Upper lobe of right lung (tissue), 1 donor: Measurements from ENCODE around the gene SLC37A4. TPM values are rescaled to one million over a fixed set of nuclear protein-coding genes. Genes with fewer than 3 reads are reported as not detected.
A peak's percentile ranks its signal among the peaks of the same experiment; 100 is the strongest.

Experiments used
- ATAC-seq: fragments of 200-7000 bp; cut with Tn5 transposase; one replicate; pipeline ENCODE4 v1.9.1; 2020; ENCODE audit warnings: mild to moderate bottlenecking, moderate library complexity
- DNase-seq: peaks from one replicate; pipeline ENCODE4 v3.0.0-alpha.2; 2020
- H3K27ac ChIP-seq: fragments of 200-600 bp; one replicate; pipeline ENCODE4 v1.8.0; 2022
- H3K27me3 ChIP-seq: fragments of 200-600 bp; one replicate; pipeline ENCODE4 v1.8.0; 2022; ENCODE audit warnings: mild to moderate bottlenecking
- H3K36me3 ChIP-seq: fragments of 200-600 bp; one replicate; pipeline ENCODE4 v1.8.0; 2022
- H3K4me1 ChIP-seq: fragments of 200-600 bp; one replicate; pipeline ENCODE4 v1.8.0; 2022
- H3K4me3 ChIP-seq: fragments of 200-600 bp; one replicate; pipeline ENCODE4 v1.8.0; 2022; ENCODE audit warnings: mild to moderate bottlenecking
- H3K9me3 ChIP-seq: fragments of 200-600 bp; one replicate; pipeline ENCODE4 v1.8.0; 2022
- intact Hi-C: fragments of 100-400 bp; cut with DNase I; formaldehyde crosslinking; loops from one replicate; pipeline ENCODE4 v1.11.0; 2022
- total RNA-seq: library from RNA; stranded (reverse); fragmentation: NEBNext Ultra II Directional; extraction: Animal tissue kit (Norgen Biotek cat#: 25700); gene quantifications from one replicate; pipeline ENCODE4 v1.2.1, GENCODE V29; 2021
- TF ChIP-seq, protein P1 (sequence below): fragments of 200-600 bp; IDR thresholded peaks from one replicate; pipeline ENCODE4 v1.8.0; 2022; ENCODE audit warnings: antibody characterized with exemption
- donor health status: DM: no; HTN: yes; CAD: no; lungs with severe emphysema.

The SLC37A4 gene
- total RNA-seq, 1 donor from 2014 or later = 19.3 TPM

DNA sequence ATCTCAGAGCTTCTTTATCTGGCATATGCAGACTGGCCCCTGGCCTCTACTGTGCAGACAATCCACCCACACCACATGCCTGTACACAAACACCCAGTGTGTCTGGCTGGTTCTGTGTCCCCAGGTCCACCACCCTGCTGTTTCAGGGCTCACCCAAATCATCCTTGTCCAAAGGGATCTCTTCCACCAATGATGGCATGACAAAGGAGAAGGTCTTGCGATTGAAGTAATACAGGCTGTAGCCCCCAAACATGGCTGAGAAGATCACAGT is 1.7 kb downstream of the SLC37A4 start:
- Histone ChIP-seq H3K36me3 (peaks cover 20% of the 10 kb centered on the region), H3K27ac (peak overlapping the region; percentile 69), H3K4me1 (peaks cover 27% of the 10 kb centered on the region), H3K27me3 (no peaks in the 10 kb centered on the region), H3K9me3 (no peaks in the 10 kb centered on the region), H3K4me3 (no peak overlapping the region)
- intact Hi-C loops = no loop called here
- TF ChIP-seq, protein P1, sequence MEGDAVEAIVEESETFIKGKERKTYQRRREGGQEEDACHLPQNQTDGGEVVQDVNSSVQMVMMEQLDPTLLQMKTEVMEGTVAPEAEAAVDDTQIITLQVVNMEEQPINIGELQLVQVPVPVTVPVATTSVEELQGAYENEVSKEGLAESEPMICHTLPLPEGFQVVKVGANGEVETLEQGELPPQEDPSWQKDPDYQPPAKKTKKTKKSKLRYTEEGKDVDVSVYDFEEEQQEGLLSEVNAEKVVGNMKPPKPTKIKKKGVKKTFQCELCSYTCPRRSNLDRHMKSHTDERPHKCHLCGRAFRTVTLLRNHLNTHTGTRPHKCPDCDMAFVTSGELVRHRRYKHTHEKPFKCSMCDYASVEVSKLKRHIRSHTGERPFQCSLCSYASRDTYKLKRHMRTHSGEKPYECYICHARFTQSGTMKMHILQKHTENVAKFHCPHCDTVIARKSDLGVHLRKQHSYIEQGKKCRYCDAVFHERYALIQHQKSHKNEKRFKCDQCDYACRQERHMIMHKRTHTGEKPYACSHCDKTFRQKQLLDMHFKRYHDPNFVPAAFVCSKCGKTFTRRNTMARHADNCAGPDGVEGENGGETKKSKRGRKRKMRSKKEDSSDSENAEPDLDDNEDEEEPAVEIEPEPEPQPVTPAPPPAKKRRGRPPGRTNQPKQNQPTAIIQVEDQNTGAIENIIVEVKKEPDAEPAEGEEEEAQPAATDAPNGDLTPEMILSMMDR = no peak
- no peak for DNase-seq
- no peak for ATAC-seq

DNA sequence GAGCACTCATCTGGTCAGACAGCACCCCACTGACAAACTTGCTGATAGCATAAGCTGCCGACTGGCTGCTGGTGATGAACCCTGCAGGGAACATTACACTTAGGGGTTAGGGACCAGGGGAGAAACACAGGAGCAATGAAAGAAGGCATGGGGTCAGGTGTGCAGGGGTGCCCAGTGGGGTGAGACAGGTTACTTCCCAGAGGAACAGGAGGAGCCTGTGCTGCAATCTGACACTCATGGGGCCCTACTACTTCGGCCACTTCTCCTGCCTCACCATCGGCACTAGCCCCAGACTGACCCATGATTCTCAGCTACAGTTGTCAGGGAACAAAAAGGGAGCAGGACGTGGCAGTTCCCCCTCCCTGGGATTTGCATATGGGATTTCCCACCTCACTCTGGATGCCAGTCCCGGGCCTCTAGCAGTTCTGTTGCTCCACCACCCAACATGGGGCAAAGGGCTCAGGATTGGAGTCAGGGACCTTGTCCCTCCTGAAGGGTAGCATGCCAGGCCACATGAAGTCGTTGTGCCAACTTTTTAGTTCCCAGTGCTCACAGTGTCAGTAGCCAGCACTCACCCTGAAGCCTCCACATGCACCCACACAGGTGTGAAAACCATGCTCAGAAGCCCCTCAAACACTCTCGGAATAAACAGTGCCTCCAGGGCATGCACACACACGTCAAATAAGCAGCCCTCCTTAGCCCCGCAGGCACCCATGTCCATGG is 2.2 kb downstream of the SLC37A4 start:
- H3K36me3 ChIP-seq = peaks cover 25% of the 10 kb centered on the region
- H3K4me1 ChIP-seq = peaks cover 32% of the 10 kb centered on the region
- ATAC-seq = no peak
- no peak for DNase-seq
- no peak overlapping the region for H3K4me3 ChIP-seq
- TF ChIP-seq, protein P1 = no peak
- H3K9me3 ChIP-seq = no peaks in the 10 kb centered on the region
- H3K27ac ChIP-seq = peak overlapping the region; percentile 69
- intact Hi-C loops = no loop called here
- H3K27me3 ChIP-seq = no peaks in the 10 kb centered on the region

DNA sequence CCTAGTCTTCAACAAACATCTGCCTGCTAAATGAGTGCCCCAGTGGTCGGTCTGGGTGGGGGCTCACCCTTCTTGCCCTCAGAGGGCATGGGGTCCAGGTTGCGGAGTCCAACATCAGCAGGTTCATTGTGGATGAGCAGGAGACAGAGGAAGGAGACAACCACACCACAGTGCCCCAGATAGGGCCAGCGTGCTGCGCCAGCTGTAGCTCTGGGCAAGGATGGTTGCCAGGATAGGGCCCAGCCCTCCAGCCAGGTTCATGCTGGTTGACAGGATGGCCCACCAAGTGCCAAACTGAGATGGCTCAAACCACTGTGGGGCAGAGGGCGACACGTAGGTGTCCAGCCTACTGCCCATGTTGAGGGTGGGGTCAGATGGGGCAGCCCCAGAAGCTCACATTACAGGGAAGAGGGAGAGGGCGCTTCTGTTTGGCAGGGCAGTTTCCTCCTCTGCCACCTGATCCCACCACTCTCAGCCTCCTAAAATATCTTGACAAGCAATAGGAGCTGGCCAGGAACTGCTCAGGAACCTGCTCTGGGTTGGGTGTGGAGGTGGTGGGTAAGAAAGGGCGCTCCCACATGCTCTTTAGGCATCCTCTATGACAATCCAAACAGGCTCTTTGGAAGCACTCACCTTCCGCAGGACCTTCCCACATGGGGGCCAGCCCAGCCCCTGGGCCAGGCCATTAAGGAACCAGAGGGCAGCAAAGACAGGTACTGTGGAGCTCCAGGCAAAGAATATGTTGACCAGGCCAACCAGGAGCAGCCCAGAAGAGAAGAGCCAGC is 2.9 kb downstream of the SLC37A4 start:
- DNase-seq (no peak), ATAC-seq (no peak)
- Histone ChIP-seq H3K4me1 (peaks cover 38% of the 10 kb centered on the region), H3K27me3 (no peaks in the 10 kb centered on the region), H3K9me3 (no peaks in the 10 kb centered on the region), H3K4me3 (no peak overlapping the region), H3K36me3 (peaks cover 33% of the 10 kb centered on the region), H3K27ac (no peak overlapping the region)
- intact Hi-C loops = no loop called here
- TF ChIP-seq, protein P1 = no peak

DNA sequence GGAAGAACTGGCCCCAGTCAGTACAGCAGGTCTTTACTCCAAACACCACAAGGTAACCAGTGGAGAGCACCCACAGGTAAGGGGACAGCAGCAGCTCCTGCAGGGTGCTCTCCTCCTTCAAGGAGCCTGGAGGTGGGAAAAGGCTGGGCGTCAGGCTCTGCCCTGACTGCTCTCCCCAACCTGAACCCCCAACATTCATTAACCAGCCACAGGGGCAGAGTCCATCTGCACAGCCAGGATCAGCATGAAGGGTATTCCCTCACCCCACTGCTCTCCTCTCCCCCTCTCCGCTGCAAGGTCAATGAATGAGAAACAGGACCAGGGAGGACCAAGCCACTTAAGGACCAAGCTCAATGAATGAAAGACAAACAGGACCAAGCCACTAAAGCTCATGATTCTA is 3.7 kb downstream of the SLC37A4 start:
- peaks cover 40% of the 10 kb centered on the region for H3K36me3 ChIP-seq
- intact Hi-C loops = no loop called here
- ATAC-seq (no peak), DNase-seq (no peak)
- H3K27ac ChIP-seq = no peak overlapping the region
- no peaks in the 10 kb centered on the region for H3K27me3 ChIP-seq
- TF ChIP-seq, protein P1 = no peak
- H3K4me3 ChIP-seq = no peak overlapping the region
- peaks cover 38% of the 10 kb centered on the region for H3K4me1 ChIP-seq
- H3K9me3 ChIP-seq = no peaks in the 10 kb centered on the region

DNA sequence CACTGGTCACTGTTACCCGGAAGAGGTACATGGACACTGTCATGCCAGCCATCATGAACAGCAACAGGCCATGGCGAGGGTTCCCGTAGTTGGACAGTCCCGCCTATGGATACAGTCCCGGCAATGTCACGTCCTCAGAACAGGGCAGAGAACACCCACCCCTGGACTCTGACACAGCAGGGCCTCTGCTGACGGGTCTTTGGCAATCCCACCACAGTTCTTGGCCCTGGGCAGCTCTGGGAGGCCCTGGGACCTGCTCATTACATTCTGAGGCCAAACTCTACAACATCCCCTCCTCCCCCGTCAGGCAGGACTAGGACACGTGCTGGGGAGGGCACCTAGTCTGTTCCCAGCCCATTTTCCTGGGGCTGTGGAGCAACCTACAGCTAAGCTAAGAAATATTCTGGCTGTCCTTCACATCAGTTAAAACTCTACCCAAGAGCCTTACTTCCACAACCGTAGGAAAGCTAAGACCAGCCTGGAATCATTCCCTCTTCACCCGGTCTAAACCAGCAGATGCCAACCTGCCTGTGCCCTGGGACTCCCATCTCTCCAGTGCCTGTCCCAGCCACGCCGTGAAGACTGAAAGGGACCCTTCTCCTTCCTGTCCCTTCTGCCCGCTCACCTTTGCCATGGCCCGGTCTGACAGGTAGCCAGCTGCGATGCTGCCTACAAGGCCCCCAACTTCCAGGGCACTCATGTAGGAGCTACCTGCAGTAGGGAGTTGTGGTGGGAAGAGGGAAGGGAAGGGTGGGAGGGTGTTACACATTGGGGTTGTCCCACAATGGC is 4.5 kb downstream of the SLC37A4 start:
- Histone ChIP-seq H3K27ac (peak overlapping the region; percentile 24), H3K27me3 (no peaks in the 10 kb centered on the region), H3K36me3 (peaks cover 48% of the 10 kb centered on the region), H3K4me1 (peaks cover 37% of the 10 kb centered on the region), H3K9me3 (no peaks in the 10 kb centered on the region), H3K4me3 (no peak overlapping the region)
- TF ChIP-seq, protein P1 = no peak
- ATAC-seq (no peak), DNase-seq (no peak)
- intact Hi-C loops = no loop called here
